HG03039 (cell line): ENCODE data around the gene FMN2.

Experiments used
- ATAC-seq: cut with Tn5 transposase; IDR thresholded peaks from one replicate; pipeline ENCODE4 v1.9.1; 2021; ENCODE audit warnings: mild to moderate bottlenecking, moderate library complexity; ENCODE audit not compliant: unreplicated experiment

FMN2 gene

GRCh38 chr1:240349695-240350094 is 258.0 kb downstream of the FMN2 start:
- no peak for ATAC-seq

DNA sequence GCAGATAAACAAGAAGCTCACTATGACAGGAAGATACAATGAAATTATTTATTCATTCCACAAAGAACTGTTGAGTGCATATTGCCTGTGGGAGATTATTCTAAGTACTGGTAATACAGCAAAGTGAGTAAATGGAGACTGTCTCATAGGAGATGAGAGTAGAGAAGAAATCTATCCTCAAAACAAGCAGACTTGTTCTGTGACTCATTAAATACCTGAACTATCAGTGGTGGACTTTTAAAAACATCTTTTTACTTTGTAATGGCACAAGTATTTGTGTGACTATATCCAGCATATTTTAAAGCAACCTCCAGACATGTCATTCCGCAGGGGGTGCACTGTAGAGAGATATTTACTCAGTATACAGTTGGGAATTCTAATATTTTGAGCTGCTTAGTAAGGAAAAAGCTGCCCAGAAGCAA is 259.2 kb downstream of the FMN2 start:
- no peak for ATAC-seq

GRCh38 chr1:240351690-240352089 is 260.0 kb downstream of the FMN2 start:
- no peak for ATAC-seq

- ATAC-seq, result no peak
Measured at GRCh38 chr1:240352769-240353168, 261.1 kb downstream of the FMN2 start.

DNA sequence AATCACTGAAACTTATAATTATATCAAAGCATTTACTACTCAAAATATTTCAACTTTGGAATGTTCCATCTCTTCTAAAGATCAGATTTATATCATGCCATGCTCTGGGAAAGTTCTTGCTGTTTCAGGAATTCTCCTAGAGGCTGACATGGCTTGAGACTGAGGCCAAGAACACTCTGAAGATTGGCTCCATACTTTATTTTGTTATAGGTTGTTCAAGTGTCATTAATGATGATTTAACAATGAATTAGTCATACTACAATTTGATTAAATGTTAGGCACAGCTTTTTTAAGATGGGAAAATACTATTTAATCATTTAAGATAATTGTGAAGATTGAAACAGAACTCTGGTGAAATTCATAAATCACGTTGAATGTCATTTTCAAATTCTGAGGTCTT is 264.9 kb downstream of the FMN2 start:
- no peak for ATAC-seq

DNA sequence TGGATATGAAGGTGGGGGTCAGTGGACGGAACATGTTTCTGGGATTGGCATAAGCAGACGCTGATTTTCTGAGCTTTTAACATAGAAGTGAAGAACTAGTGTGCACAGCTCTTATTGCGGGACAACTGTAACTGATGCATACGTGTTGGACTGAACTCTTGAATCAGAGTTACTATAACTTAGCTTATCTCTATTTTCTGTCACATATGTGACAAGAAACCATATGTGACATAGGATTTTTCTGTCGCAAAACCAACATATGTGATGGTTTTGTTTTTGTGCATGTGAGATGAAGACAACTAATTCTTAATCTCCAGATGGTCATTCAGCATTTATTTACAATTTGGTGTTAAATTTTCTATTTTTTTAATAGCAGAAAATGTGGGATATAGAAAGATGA is 270.4 kb downstream of the FMN2 start:
- no peak for ATAC-seq

- no peak for ATAC-seq
Measured at GRCh38 chr1:240362826-240363225, 271.1 kb downstream of the FMN2 start.

DNA sequence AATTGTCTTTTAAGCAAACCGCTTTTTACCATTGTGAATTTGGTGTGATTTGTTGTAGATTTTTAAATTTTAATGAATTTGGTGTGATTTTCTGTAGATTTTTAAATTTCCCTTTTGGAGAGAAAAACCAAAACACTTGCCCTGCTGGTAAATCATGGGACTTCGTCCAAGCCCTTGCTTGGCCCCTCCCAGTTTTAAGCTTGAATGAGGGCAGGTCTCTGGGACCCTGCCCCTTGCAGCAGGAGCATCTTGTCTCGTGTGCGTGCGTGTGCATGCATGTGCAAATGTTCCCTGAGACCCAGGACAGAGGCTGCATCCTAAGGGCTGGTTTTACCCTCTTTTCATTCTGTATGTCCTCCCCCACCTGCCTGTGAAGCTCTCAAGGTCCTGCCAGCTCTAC is 271.6 kb downstream of the FMN2 start:
- no peak for ATAC-seq

DNA sequence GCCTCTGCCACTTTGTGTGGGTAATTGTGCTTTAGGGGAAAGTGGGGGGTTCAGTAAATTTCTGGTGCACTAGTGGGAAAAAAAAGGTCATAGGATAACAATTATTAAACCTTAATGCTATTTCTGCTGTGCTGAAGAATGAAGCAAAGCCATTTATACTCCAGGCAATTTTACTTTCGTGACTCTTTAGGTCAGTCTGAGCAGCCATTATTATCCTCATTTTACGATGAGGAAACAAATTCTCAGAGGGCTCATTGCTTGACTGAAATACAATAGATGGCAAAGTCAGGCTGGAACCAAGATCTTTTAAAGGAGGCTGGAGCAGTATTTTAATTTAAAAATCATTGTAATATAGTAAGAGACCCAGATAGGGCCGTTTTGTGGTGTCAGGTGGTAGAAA is 272.2 kb downstream of the FMN2 start:
- ATAC-seq, result no peak

GRCh38 chr1:240366636-240367035 is 275.0 kb downstream of the FMN2 start:
- ATAC-seq, result no peak

GRCh38 chr1:240385551-240385950 is 293.9 kb downstream of the FMN2 start:
- no peak for ATAC-seq

GRCh38 chr1:240385985-240386978 is 294.6 kb downstream of the FMN2 start:
- ATAC-seq, result no peak

- ATAC-seq, result no peak
Measured at GRCh38 chr1:240387051-240387450, 295.4 kb downstream of the FMN2 start.

DNA sequence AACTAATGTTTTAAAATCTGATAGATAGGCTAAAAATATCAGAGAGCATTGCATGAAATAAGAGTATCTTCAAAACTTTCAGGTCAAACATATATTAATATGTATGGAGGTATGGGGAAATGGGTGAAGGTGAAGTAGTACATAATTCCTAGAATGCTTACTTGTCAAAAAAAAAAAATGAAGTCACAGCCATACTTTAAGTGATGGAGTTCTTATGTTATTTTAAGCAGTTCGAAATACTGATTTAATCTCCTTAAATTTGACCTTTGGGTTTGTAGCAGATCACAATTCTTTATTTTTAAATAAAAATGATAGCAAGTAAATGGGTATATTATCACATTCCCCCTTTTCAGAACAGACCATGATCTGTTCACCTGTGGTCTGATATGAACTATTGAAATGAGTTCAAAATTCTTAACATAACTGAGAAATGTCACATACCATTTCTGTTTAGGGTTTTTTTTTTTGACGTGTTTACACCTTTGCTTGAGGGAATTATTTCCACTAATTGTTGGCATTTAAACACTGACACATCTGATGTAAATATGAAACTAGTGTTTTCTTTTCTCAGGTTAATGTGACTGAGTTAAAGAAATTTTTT is 300.1 kb downstream of the FMN2 start:
- no peak for ATAC-seq

GRCh38 chr1:240394353-240394752 is 302.7 kb downstream of the FMN2 start:
- no peak for ATAC-seq

- ATAC-seq, result no peak
Measured at GRCh38 chr1:240395336-240395735, 303.7 kb downstream of the FMN2 start.

DNA sequence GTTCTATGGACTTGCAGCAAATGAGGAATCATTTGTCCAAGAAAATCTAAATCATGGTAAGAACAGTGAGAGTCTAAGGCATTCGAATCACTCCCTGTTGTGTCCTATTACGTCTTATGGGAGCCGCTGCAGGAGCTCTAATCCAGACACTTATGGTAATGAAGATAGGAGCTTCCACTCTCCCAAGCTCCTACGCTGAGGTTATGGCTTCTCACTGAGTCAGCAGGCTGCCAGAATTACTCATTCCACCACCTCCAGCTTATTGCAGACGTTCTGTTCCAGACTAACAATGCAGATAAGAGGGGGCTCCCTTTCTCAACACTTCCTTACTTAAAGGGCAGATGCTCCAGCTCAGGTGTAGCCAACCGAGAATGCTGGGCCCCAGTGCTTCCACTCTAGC is 307.7 kb downstream of the FMN2 start:
- ATAC-seq, result no peak

DNA sequence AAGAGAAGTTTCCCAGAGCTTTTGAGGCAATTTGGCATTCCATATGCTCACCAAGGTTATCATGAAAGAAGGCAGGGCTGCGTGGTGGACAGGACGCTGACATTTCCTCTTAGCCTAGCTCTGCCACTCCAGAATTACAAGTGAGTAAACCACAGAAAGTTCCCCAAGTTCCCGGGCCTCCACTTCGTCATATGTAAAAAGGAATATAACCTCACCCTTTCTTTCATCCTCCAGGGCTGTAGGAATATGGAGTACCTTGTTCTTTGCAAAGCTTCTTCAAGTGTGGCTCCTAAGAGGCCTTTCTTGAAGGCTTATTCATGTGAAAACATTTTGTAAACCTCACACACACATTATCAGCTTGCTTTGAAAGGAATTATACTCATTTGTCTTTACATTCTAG is 310.0 kb downstream of the FMN2 start:
- no peak for ATAC-seq

DNA sequence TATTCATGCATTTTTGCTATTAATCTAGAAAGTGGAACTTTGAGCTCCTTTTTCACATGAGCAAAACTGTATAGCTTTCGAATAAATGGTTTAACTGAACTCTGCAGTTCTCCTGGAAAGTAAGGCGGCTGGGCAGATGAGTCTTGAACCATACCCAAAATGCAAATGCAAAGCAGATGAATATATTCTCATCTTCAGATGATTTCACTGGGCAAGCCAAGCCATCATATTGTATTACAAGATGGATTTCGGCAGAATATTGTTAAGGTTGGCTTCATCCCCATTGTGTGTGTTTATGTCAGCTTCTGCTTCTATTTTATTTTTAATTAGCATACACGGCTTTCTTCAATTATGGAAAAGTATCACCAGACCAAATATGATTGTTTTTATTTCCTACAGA is 310.6 kb downstream of the FMN2 start:
- ATAC-seq, result no peak

GRCh38 chr1:240404286-240404685 is 312.6 kb downstream of the FMN2 start:
- ATAC-seq, result no peak

- no peak for ATAC-seq
Measured at GRCh38 chr1:240405751-240406150, 314.1 kb downstream of the FMN2 start.

GRCh38 chr1:240407407-240407806 is 315.7 kb downstream of the FMN2 start:
- no peak for ATAC-seq
